Dendritic cell treated with granulocyte-macrophage colony-stimulating factor and Interleukin-4, amounts not matched to agents 40 ng/mL and 50 ng/mL, for 4 days (primary cell): Measurements from ENCODE around the gene AQP7.
"Not testable (repeated sequence)": the region's sequence is repeated elsewhere in the genome, so short reads cannot be mapped to it uniquely, and the experiment has no call there.

Experiments
- H3K27ac Mint-ChIP-seq: one replicate; pipeline ENCODE4 v1.8.0; 2022; ENCODE audit warnings: mild to moderate bottlenecking, mixed read lengths
- H3K27me3 Mint-ChIP-seq: one replicate; pipeline ENCODE4 v1.8.0; 2022; ENCODE audit warnings: mild to moderate bottlenecking, mixed read lengths
- H3K36me3 Mint-ChIP-seq: one replicate; pipeline ENCODE4 v1.8.0; 2022; ENCODE audit warnings: low read depth, mixed read lengths
- H3K4me1 Mint-ChIP-seq: one replicate; pipeline ENCODE4 v1.8.0; 2022; ENCODE audit warnings: low read depth, mixed read lengths
- H3K4me3 Mint-ChIP-seq: one replicate; pipeline ENCODE4 v1.8.0; 2022; ENCODE audit warnings: mild to moderate bottlenecking, moderate library complexity, mixed read lengths
- H3K9me3 Mint-ChIP-seq: one replicate; pipeline ENCODE4 v1.8.0; 2022; ENCODE audit warnings: mixed read lengths
- intact Hi-C: fragments of 100-400 bp; cut with micrococcal nuclease; formaldehyde crosslinking; loops from one replicate; pipeline ENCODE4 v1.15.0; 2022

Gene AQP7

DNA sequence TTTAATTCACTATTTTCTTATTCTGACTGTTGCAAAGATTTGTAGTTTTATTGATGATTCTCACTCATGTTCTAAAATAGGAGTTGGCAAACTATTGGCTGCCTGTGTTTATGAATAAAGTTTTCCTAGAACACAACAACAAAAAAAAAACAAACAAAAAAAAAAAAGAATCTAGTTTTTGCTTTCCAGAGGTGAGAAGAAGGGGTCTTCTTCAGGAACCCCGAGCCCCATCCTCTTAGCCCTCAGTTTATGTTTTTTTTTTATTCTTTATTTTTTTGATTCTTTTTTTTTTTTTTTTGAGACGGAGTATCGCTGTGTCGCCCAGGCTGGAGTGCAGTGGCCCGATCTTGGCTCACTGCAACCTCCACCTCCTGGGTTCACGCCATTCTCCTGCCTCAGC is 22.1 kb upstream of the AQP7 start:
- H3K36me3 Mint-ChIP-seq, H3K4me3 Mint-ChIP-seq: not testable (repeated sequence)

GRCh38 chr9:33424043-33424442 is 21.7 kb upstream of the AQP7 start:
- H3K4me3 Mint-ChIP-seq, H3K4me1 Mint-ChIP-seq, H3K36me3 Mint-ChIP-seq, H3K9me3 Mint-ChIP-seq, H3K27ac Mint-ChIP-seq, intact Hi-C loops, H3K27me3 Mint-ChIP-seq: not testable (repeated sequence)

More for the DNA sequence above, 22.1 kb upstream of the AQP7 start:
- H3K27ac Mint-ChIP-seq, H3K9me3 Mint-ChIP-seq, H3K27me3 Mint-ChIP-seq, intact Hi-C loops, H3K4me1 Mint-ChIP-seq: not testable (repeated sequence)

- H3K36me3 Mint-ChIP-seq, result no peaks in the 10 kb centered on the region
- intact Hi-C loops, result no loop called here
- no peak overlapping the region for H3K27ac Mint-ChIP-seq
- H3K4me3 Mint-ChIP-seq, result no peak overlapping the region
- peaks cover 16% of the 10 kb centered on the region for H3K4me1 Mint-ChIP-seq
- peaks cover 13% of the 10 kb centered on the region for H3K27me3 Mint-ChIP-seq
- no peaks in the 10 kb centered on the region for H3K9me3 Mint-ChIP-seq
Measured at GRCh38 chr9:33419708-33420303, 17.4 kb upstream of the AQP7 start.

- Mint-ChIP-seq H3K4me1 (peaks cover 16% of the 10 kb centered on the region), H3K27ac (no peak overlapping the region), H3K9me3 (no peaks in the 10 kb centered on the region), H3K36me3 (no peaks in the 10 kb centered on the region), H3K27me3 (peaks cover 13% of the 10 kb centered on the region), H3K4me3 (no peak overlapping the region)
- intact Hi-C loops, result no loop called here
Measured at GRCh38 chr9:33418090-33418489, 15.7 kb upstream of the AQP7 start.

DNA sequence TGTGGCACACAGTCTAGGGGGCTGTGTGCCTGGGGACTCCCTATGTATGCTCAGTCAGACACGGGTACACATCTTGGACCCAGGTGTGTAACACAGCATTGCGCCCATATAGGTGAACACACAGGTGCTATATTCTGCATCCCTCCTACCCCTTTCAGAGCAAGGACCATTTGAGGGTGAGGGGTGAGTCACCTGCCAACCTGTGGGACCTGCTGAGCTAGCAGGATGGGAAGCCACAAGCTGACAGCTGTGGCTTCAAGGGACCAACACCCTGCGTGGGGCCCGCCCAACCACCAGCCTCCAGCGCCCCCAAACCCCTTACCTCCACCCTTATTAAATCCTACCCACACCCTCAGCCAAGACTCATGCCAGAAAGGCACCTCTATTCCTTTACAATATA is 14.6 kb upstream of the AQP7 start:
- Mint-ChIP-seq H3K4me3 (no peak overlapping the region), H3K4me1 (peaks cover 16% of the 10 kb centered on the region), H3K9me3 (no peaks in the 10 kb centered on the region), H3K27ac (no peak overlapping the region), H3K36me3 (no peaks in the 10 kb centered on the region), H3K27me3 (peaks cover 13% of the 10 kb centered on the region)
- intact Hi-C loops, result no loop called here

- intact Hi-C loops, result no loop called here
- Mint-ChIP-seq H3K4me1 (peaks cover 16% of the 10 kb centered on the region), H3K4me3 (no peak overlapping the region), H3K9me3 (no peaks in the 10 kb centered on the region), H3K36me3 (no peaks in the 10 kb centered on the region), H3K27ac (peak overlapping the region; percentile 35), H3K27me3 (peaks cover 16% of the 10 kb centered on the region)
Measured at GRCh38 chr9:33415501-33416038, 13.2 kb upstream of the AQP7 start.

- Mint-ChIP-seq H3K27me3 (peaks cover 14% of the 10 kb centered on the region), H3K9me3 (no peaks in the 10 kb centered on the region), H3K27ac (peak overlapping the region; percentile 16), H3K36me3 (no peaks in the 10 kb centered on the region), H3K4me1 (peaks cover 12% of the 10 kb centered on the region), H3K4me3 (no peak overlapping the region)
- intact Hi-C loops, result loop anchor here (5.0 kb wide), 1 partner anchor 37 kb away; no protein-coding TSS in a partner anchor
Measured at GRCh38 chr9:33414889-33415500, 12.6 kb upstream of the AQP7 start.

DNA sequence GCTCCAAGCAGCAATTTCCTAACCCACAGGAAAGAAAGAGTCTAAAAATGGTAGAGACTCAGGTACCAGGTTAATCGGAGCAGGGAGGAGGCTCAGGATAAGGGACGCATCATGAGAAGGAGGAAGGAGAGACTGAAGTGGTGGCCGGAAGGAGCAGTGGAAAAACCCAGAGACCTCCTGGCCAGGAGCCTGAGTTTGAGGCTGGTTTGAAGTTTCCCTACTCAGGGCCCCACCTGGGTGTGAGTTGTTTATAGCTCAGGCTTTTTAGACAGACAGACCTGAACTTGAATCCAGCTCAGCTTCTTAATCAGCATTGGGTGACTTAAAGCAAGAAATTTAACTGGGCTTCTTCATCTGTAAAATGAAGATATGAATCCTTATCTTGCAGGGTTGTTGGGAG is 11.9 kb upstream of the AQP7 start:
- Mint-ChIP-seq H3K27me3 (peaks cover 9% of the 10 kb centered on the region), H3K4me1 (peaks cover 13% of the 10 kb centered on the region), H3K4me3 (no peak overlapping the region), H3K36me3 (no peaks in the 10 kb centered on the region), H3K9me3 (no peaks in the 10 kb centered on the region), H3K27ac (peak overlapping the region; percentile 16)
- intact Hi-C loops, result loop anchor here (5.0 kb wide), 1 partner anchor 38 kb away; no protein-coding TSS in a partner anchor

GRCh38 chr9:33408087-33408486 is 5.7 kb upstream of the AQP7 start:
- Mint-ChIP-seq H3K27ac (no peak overlapping the region), H3K4me1 (peaks cover 20% of the 10 kb centered on the region), H3K9me3 (no peaks in the 10 kb centered on the region), H3K4me3 (no peak overlapping the region), H3K27me3 (peaks cover 5% of the 10 kb centered on the region), H3K36me3 (no peaks in the 10 kb centered on the region)
- intact Hi-C loops, result no loop called here

GRCh38 chr9:33407061-33407460 is 4.7 kb upstream of the AQP7 start:
- Mint-ChIP-seq H3K4me3 (no peak overlapping the region), H3K9me3 (no peaks in the 10 kb centered on the region), H3K36me3 (no peaks in the 10 kb centered on the region), H3K27me3 (peaks cover 5% of the 10 kb centered on the region), H3K27ac (no peak overlapping the region), H3K4me1 (peaks cover 20% of the 10 kb centered on the region)
- intact Hi-C loops, result no loop called here

DNA sequence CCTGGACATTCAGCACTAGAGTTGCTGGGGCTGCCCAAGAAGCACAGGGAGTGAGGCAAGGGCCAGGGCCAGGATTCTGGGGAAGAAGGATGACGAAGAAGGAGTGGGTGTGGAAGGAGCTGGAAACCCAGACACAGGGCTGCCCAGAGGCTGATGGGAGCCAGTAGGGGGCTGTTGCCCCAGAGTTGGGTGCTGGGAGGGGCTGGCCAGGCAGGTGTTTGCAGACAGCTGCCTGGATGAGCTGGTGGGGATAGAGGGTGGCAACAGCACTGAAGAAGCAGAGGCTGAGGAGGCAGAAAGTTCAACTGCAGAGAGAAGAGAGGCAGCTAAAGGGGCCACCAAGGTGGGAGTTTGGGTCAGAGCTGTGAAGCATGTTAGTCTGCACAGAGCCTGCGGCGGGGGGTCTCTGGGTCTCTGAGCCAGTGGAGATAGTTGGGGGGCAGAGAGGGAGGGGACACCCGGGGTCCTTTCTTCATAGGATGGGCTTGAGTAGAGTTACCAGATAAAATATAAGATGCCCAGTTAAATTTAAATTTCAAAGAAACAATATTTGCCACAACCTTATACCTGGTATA is 2.5 kb upstream of the AQP7 start:
- Mint-ChIP-seq H3K4me3 (no peak overlapping the region), H3K36me3 (no peaks in the 10 kb centered on the region), H3K27ac (peak overlapping the region; percentile 2), H3K27me3 (peaks cover 2% of the 10 kb centered on the region), H3K9me3 (no peaks in the 10 kb centered on the region), H3K4me1 (peaks cover 20% of the 10 kb centered on the region)
- intact Hi-C loops, result no loop called here

DNA sequence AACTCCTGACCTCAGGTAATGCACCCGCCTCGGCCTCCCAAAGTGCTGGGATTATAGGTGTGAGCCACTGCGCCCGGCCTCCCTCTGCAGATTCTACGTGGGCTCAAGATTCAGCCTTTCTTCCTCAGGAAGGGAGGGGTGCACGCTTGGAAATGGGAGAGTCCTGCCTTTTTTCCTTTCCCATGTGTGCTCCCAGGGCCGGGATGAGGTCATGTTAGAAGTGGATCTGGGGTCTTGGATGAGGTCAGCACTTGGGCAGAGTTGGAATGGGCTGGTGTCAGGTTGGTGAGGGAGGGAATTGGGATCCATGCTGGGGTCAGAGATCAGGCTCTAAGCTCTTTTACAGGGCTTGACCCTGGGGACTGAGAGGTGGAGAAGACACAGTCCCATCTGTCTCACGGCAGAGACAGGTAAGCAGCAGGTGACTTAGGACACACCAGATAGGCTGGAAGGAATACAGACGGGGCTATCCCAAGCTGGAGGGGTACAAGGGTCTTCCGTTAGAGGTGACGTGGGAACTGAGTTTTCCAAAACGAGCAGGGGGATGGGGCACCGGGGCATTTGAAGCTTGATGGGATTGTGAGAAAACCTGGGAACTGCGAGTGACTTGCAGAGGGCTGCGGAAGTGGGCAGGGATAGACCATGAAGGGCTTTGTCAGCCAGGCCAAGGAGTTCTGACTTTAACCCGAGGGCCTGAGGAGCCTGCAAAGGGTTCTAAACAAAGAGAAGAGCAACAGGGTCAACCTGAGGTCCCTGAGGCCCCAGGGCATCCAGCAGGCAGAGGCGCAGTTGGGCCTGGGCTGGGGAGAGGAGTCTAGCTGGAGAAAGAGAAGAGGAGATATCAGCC is 1.8 kb upstream of the AQP7 start:
- no peaks in the 10 kb centered on the region for H3K36me3 Mint-ChIP-seq
- peaks cover 2% of the 10 kb centered on the region for H3K27me3 Mint-ChIP-seq
- H3K9me3 Mint-ChIP-seq, result no peaks in the 10 kb centered on the region
- intact Hi-C loops, result loop anchor here (1.0 kb wide), 1 partner anchor 62 kb away; no protein-coding TSS in a partner anchor
- peaks cover 17% of the 10 kb centered on the region for H3K4me1 Mint-ChIP-seq
- peak overlapping the region; percentile 2 for H3K27ac Mint-ChIP-seq
- H3K4me3 Mint-ChIP-seq, result no peak overlapping the region

GRCh38 chr9:33401809-33402208 is 559 bp downstream of the AQP7 start:
- intact Hi-C loops, H3K27me3 Mint-ChIP-seq, H3K27ac Mint-ChIP-seq, H3K9me3 Mint-ChIP-seq, H3K4me3 Mint-ChIP-seq, H3K36me3 Mint-ChIP-seq: not testable (repeated sequence)
- peaks cover 15% of the 10 kb centered on the region for H3K4me1 Mint-ChIP-seq

DNA sequence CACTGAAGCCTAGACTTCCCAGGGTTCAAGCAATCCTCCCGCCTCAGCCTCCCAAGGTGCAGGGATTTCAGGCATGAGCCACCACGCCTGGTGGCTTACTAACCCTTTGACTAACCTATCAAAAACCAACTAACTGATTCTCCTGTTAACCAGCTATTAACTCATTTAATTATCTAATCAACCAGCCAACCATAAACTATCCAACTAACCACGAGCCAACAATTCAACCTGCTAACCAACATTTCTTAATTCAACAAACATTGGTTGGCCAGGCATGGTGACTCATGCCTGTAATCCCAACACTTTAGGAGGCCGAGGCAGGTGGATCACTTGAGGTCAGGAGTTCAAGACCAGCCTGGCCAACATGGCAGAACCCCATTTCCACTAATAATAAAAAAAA is 3.3 kb downstream of the AQP7 start:
- H3K27ac Mint-ChIP-seq, intact Hi-C loops, H3K36me3 Mint-ChIP-seq, H3K9me3 Mint-ChIP-seq, H3K4me1 Mint-ChIP-seq, H3K4me3 Mint-ChIP-seq, H3K27me3 Mint-ChIP-seq: not testable (repeated sequence)
